Measurements from ENCODE around the gene MRGPRX3. TPM values are rescaled to one million over a fixed set of nuclear protein-coding genes. Genes with fewer than 3 reads are reported as not detected.

MRGPRX3 gene
- total and polyA plus RNA-seq, 2 donors (not counting 1 experiment from before 2014, with no cell fraction given): not detected

GRCh38 chr11:18105086-18105801 lies 27.1 kb upstream of the MRGPRX3 start:
- Histone ChIP-seq H3K27me3 (ENCODE audit: control insufficient read depth, insufficient read depth, low read length) (no peaks in the 10 kb centered on the region), H4K20me1 (ENCODE audit: control insufficient read depth, extremely low read depth, insufficient read depth, low read length) (no peaks in the 10 kb centered on the region), H2AFZ (ENCODE audit: low read length) (peak overlapping the region; percentile 98), H3K4me2 (ENCODE audit: extremely low read depth, insufficient read depth, low read length) (peak overlapping the region; percentile 94), H3K9me3 (ENCODE audit: control insufficient read depth, insufficient read depth, low read depth, low read length) (no peaks in the 10 kb centered on the region), H3K79me2 (ENCODE audit: control insufficient read depth, insufficient read depth, low read length) (peaks cover 12% of the 10 kb centered on the region), H3K4me3 (replicated peaks in 1 of 4; ENCODE audit: control extremely low read depth in 1 of 4, insufficient read depth in 1 of 4, low read depth in 3 of 4, low read length in 4 of 4) (peak overlapping the region; percentile 87 to 92 (median 91)), H3K27ac (ENCODE audit: insufficient read depth, low read length) (peak overlapping the region; percentile 69), H3K9ac (ENCODE audit: insufficient read depth, low read length) (peak overlapping the region; percentile 76), H3K36me3 (ENCODE audit: control insufficient read depth, insufficient read depth, low read length) (peaks cover 2% of the 10 kb centered on the region), H3K4me1 (ENCODE audit: control insufficient read depth, extremely low read depth, insufficient read depth, low read length) (peaks cover 3% of the 10 kb centered on the region)
- DNase-seq (ENCODE audit: low read depth in 2 of 2): no peak
- no peak for TF ChIP-seq EZH2 (IDR thresholded peaks at IDR 0.05; ENCODE audit: low read length, missing control alignments)
- no peak for TF ChIP-seq CTCF (conservative IDR thresholded peaks at IDR 0.05 in 1 of 2, IDR thresholded peaks at IDR 0.05 in 1 of 2; ENCODE audit: low read depth in 1 of 2, low read length in 2 of 2)

GRCh38 chr11:18105802-18106574 lies 26.4 kb upstream of the MRGPRX3 start, which contains the start of gene SAAL1:
Gene SAAL1 (minus strand): TSS chr11:18106082. CDS start chr11:18106041, 41 bp downstream.
- Histone ChIP-seq H3K4me3 (replicated peaks in 1 of 4; ENCODE audit: control extremely low read depth in 1 of 4, insufficient read depth in 1 of 4, low read depth in 3 of 4, low read length in 4 of 4) (peak within 1 kb of the TSS; percentile 87 to 92 (median 91)), H3K27ac (ENCODE audit: insufficient read depth, low read length) (peak within 1 kb of the TSS; percentile 69), H3K4me2 (ENCODE audit: extremely low read depth, insufficient read depth, low read length) (peak within 1 kb of the TSS; percentile 94), H3K9ac (ENCODE audit: insufficient read depth, low read length) (peak within 1 kb of the TSS; percentile 76), H3K9me3 (ENCODE audit: control insufficient read depth, insufficient read depth, low read depth, low read length) (no peaks in the 10 kb centered on the region), H2AFZ (ENCODE audit: low read length) (peak within 1 kb of the TSS; percentile 98), H3K27me3 (ENCODE audit: control insufficient read depth, insufficient read depth, low read length) (no peaks in the 10 kb centered on the region), H3K4me1 (ENCODE audit: control insufficient read depth, extremely low read depth, insufficient read depth, low read length) (peaks cover 3% of the 10 kb centered on the region), H3K79me2 (ENCODE audit: control insufficient read depth, insufficient read depth, low read length) (peaks cover 12% of the 10 kb centered on the region), H3K36me3 (ENCODE audit: control insufficient read depth, insufficient read depth, low read length) (peaks cover 2% of the 10 kb centered on the region), H4K20me1 (ENCODE audit: control insufficient read depth, extremely low read depth, insufficient read depth, low read length) (no peaks in the 10 kb centered on the region)
- peak; percentile 52 to 65 for TF ChIP-seq CTCF (conservative IDR thresholded peaks at IDR 0.05 in 1 of 2, IDR thresholded peaks at IDR 0.05 in 1 of 2; ENCODE audit: low read depth in 1 of 2, low read length in 2 of 2)
- no peak for TF ChIP-seq EZH2 (IDR thresholded peaks at IDR 0.05; ENCODE audit: low read length, missing control alignments)
- peak; percentile 69 to 77 for DNase-seq (ENCODE audit: low read depth in 2 of 2)

GRCh38 chr11:18106688-18107087 lies 25.7 kb upstream of the MRGPRX3 start:
- Histone ChIP-seq H3K27ac (ENCODE audit: insufficient read depth, low read length) (no peak overlapping the region), H3K79me2 (ENCODE audit: control insufficient read depth, insufficient read depth, low read length) (peaks cover 12% of the 10 kb centered on the region), H3K4me2 (ENCODE audit: extremely low read depth, insufficient read depth, low read length) (no peak overlapping the region), H3K36me3 (ENCODE audit: control insufficient read depth, insufficient read depth, low read length) (peaks cover 2% of the 10 kb centered on the region), H4K20me1 (ENCODE audit: control insufficient read depth, extremely low read depth, insufficient read depth, low read length) (no peaks in the 10 kb centered on the region), H3K4me3 (replicated peaks in 1 of 4; ENCODE audit: control extremely low read depth in 1 of 4, insufficient read depth in 1 of 4, low read depth in 3 of 4, low read length in 4 of 4) (peak overlapping the region in 1 of 4 experiments; percentile 91), H2AFZ (ENCODE audit: low read length) (peak overlapping the region; percentile 30), H3K27me3 (ENCODE audit: control insufficient read depth, insufficient read depth, low read length) (no peaks in the 10 kb centered on the region), H3K9me3 (ENCODE audit: control insufficient read depth, insufficient read depth, low read depth, low read length) (no peaks in the 10 kb centered on the region), H3K4me1 (ENCODE audit: control insufficient read depth, extremely low read depth, insufficient read depth, low read length) (peaks cover 3% of the 10 kb centered on the region), H3K9ac (ENCODE audit: insufficient read depth, low read length) (no peak overlapping the region)
- DNase-seq (ENCODE audit: low read depth in 2 of 2): peak; percentile 26 to 29
- TF ChIP-seq CTCF (conservative IDR thresholded peaks at IDR 0.05 in 1 of 2, IDR thresholded peaks at IDR 0.05 in 1 of 2; ENCODE audit: low read depth in 1 of 2, low read length in 2 of 2) (no peak), EZH2 (IDR thresholded peaks at IDR 0.05; ENCODE audit: low read length, missing control alignments) (no peak)

All from fibroblast of lung (primary cell).